NOMO-1 treated with dmso at 0.1 percent for 144 hours (cell line): ENCODE data around the gene CDHR5.
"Not testable (repeated sequence)": the region's sequence is repeated elsewhere in the genome, so short reads cannot be mapped to it uniquely, and the experiment has no call there.

ENCODE experiments used
- DNase-seq: peaks from one replicate; lab custom pipeline; 2025; ENCODE audit not compliant: unreplicated experiment; lab: John Stamatoyannopoulos, UW

Gene CDHR5, protein sequence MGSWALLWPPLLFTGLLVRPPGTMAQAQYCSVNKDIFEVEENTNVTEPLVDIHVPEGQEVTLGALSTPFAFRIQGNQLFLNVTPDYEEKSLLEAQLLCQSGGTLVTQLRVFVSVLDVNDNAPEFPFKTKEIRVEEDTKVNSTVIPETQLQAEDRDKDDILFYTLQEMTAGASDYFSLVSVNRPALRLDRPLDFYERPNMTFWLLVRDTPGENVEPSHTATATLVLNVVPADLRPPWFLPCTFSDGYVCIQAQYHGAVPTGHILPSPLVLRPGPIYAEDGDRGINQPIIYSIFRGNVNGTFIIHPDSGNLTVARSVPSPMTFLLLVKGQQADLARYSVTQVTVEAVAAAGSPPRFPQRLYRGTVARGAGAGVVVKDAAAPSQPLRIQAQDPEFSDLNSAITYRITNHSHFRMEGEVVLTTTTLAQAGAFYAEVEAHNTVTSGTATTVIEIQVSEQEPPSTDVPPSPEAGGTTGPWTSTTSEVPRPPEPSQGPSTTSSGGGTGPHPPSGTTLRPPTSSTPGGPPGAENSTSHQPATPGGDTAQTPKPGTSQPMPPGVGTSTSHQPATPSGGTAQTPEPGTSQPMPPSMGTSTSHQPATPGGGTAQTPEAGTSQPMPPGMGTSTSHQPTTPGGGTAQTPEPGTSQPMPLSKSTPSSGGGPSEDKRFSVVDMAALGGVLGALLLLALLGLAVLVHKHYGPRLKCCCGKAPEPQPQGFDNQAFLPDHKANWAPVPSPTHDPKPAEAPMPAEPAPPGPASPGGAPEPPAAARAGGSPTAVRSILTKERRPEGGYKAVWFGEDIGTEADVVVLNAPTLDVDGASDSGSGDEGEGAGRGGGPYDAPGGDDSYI

GRCh38 chr11:624705-625635 lies at the start of gene CDHR5:
TSS of gene CDHR5 (minus strand) at chr11:624955. CDS start at chr11:624902, 53 bp downstream.
- no peak for DNase-seq

DNA sequence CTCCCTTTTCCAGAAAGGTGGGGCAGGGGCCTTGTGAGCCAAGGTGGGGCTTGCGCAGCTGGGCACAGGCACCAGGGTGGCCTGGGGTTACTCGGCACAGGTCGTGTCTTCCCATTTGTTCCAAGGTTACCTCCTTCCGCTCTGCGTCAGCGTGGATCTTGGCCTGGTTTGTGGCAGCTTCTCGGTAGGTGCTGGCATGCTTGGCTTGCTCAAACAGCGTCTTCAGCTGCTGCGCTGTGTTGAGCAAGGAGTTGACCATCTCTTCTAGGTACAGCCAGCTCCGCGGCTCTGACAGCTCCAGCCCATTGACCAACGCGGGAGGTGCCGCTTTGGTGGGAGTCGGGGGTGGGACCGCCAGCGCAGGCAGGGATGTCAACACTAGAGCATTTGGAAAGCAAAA lies 49.7 kb upstream of the CDHR5 start:
- no peak for DNase-seq

DNA sequence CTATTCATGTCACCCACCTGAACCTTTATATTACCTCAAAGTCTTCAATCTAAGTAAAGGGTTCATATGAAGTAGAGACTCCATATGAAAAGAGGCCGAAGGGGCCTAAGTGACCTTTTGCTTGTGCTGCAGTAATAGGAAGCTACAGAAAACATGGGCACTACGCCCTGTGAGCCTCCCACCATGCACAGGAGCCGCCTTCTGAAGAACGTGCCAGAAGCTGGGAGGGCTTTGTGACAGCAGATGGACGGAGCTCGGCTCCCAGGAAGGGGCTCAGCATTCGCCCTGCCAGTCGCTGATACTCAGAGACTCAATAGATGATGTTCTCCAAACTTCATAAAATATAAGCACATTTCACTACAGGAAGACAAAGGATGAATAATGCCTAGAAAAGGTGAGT lies 49.1 kb upstream of the CDHR5 start:
- DNase-seq, result no peak

- DNase-seq, result no peak
These were observed 41.0 kb upstream of the CDHR5 start for GRCh38 chr11:665704-666281.

DNA sequence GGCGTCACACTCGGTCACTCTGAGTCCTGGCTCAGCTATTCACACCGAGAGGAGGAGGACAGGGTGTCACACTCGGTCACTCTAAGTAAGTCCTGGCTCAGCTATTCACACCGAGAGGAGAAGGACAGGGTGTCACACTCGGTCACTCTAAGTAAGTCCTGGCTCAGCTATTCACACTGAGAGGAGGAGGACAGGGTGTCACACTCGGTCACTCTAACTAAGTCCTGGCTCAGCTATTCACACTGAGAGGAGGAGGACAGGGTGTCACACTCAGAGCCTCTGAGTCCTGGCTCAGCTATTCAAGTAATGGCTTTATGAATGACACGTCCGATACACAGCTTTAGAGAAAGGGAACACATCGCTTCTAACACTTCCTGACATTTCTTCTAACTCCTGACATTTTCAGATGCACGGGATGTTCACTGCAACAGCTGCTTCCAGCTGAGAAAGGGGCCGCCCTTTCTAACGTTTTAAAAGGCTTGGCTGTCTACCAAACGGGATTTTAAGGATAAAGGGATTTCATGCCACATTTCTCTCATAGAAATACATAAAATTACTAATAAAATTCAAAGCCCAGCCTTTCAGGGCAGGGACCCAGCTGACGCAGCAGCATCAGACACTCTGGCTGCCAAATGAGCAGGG lies 40.4 kb upstream of the CDHR5 start:
- no peak for DNase-seq

- no peak for DNase-seq
These were observed 38.0 kb upstream of the CDHR5 start for GRCh38 chr11:662689-663274.

GRCh38 chr11:660681-661444 lies 36.1 kb upstream of the CDHR5 start:
- DNase-seq, result no peak

- DNase-seq, result no peak
These were observed 35.5 kb upstream of the CDHR5 start for GRCh38 chr11:660281-660680.

DNA sequence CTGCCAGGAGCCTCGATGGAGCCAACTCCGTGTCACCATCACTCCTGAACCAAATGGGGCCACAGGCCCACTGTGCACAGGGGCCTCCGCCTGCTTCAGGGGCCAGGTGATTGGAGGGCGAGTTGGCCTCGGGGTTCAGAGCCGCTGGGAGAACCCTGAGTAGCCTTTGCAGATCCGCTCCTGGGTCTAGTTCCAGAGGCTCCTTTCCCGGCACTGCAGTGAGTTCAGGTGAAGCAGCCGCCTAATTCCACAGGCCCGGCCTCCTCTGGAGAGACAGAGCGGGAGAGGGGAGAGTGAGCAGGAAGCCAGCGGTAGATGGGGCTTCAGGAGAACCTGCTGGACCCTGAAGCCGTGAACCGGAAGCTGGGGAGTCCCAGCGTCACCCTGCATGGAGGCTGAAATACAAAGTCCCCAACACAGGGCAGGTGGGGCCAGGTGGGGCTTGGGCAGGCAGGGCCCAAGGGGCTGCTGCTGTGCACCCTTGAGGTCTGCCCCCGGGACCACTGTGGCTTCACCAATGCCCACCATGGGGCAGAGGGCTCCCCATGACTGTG lies 34.9 kb upstream of the CDHR5 start:
- DNase-seq, result no peak

DNA sequence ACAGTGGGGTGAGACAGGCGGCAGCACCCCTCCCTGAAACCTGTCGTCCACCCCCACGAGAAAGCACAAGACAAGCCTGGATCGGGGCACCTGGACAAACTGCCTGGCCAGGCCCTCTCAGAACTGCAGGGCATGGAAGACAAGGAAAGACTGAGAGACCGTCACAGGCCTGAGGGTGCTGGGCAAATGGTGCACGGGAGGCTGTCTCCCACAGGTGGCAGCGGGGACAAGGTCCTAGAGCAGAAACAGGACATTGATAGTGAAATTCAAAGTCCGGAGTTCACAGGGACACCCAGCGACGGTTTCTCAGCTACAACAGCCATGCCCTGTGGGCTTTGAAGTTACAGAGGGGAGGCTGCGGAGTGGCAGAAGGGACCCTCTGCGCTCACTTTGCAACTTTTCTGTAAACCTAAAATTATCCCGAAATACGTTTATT lies 33.0 kb upstream of the CDHR5 start:
- DNase-seq, result no peak

DNA sequence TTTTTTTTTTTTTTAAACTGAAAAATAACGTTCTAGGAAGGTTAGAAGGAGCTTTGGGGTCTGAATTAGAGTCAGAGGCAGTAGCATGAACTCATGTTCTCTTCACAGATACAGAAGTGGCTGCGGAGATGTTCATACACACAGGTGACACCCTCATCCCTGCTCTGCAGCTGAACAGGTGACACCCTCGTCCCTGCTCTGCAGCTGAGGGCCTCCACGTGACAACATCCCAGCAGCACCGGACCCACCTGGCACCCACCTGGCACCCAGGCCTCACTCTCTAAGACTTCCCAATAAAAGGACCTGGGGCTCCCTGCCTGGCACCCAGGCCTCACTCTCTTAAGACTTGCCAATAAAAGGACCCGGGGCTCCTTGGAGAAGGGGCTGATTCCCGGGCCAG lies 32.1 kb upstream of the CDHR5 start:
- no peak for DNase-seq

DNA sequence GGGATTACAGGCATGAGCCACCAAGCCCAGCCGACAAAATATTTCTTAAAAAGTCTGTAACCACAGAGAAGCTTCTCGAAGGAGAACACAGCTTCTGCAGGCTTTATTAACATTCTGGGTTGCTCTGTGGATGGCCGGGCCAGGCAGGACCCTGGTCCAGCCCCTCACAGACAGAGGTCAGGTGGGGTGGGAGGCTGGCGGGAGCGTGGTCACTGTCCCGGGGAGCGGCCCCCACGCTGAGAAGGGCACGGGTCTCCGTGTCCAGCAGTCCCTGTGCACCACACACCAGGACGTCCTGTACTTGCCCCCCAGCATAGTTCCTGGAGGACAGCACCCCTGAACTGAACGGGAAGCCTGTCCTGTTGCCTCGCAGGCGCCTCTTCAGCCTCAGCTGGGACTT lies 31.7 kb upstream of the CDHR5 start:
- DNase-seq, result no peak

GRCh38 chr11:655036-655726 lies 30.4 kb upstream of the CDHR5 start:
- DNase-seq, result no peak

DNA sequence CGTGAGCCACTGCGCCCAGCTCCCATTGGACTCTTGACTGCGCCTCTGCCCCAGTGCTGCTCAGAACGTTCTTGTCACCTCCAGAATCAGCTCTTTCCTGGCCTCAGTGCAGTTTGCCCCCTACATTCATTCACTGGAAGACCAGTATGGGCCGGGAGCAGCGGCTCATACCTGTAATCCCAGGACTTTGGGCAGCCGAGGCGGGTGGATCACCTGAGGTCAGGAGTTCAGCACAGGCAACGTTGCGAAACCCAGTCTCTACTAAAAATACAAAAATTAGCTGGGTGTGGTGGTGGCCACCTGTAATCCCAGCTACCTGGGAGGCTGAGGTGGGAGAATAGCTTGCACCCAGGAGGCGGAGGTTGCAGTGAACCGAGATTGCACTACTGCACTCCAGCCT lies 29.7 kb upstream of the CDHR5 start:
- not testable (repeated sequence) for DNase-seq

DNA sequence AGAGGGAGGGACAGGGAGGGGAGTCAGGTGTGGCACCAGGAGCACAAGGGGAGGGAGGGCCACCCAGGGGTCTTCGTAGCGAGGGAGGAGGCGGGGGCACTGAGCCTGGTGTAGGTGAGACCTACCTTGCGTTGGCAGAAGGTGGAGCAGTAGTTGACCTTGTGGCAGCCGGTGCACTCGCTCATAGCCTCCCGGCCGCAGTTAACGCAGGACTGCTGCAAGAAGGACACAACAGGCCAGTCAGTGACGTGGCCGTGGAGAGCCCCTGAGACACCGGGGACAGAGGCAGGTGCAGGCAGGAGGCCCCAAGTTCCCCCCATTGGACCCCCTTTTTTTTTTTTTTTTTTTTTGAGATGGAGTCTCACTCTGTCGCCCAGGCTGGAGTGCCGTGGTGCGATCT lies 29.1 kb upstream of the CDHR5 start:
- no peak for DNase-seq

GRCh38 chr11:653136-653535 lies 28.4 kb upstream of the CDHR5 start:
- DNase-seq, result not testable (repeated sequence)

- no peak for DNase-seq
These were observed 25.7 kb upstream of the CDHR5 start for GRCh38 chr11:650482-650881.

- DNase-seq, result not testable (repeated sequence)
These were observed 23.0 kb upstream of the CDHR5 start for GRCh38 chr11:647672-648158.
